ENCODE data around the gene CSNK1A1. TPM values are rescaled to one million over a fixed set of nuclear protein-coding genes. Genes with fewer than 3 reads are reported as not detected.
"Not testable (repeated sequence)": the region's sequence is repeated elsewhere in the genome, so short reads cannot be mapped to it uniquely, and the experiment has no call there.

CSNK1A1 gene
- total RNA-seq, 2 donors from 2014 or later, result 222 to 262 TPM

- Histone ChIP-seq H3K27ac (no peak overlapping the region), H3K36me3 (peaks cover 6% of the 10 kb centered on the region), H3K4me1 (ENCODE audit: control insufficient read depth in 1 of 2, low read depth in 2 of 2) (peaks cover 58 to 78% of the 10 kb centered on the region in 2 donors), H3K4me3 (no peak overlapping the region), H3K9me3 (no peaks in the 10 kb centered on the region), H3K27me3 (replicated peaks; ENCODE audit: insufficient read depth) (no peaks in the 10 kb centered on the region)
- no peak for TF ChIP-seq CTCF (IDR thresholded peaks at IDR 0.05)
- ATAC-seq (ENCODE audit: insufficient number of reproducible peaks, low FRiP score, low read depth) (no peak), DNase-seq (ENCODE audit: low spot score) (no peak)
These were observed 29.2 kb downstream of the CSNK1A1 start for GRCh38 chr5:149521739-149522685.

GRCh38 chr5:149519601-149520000, 31.6 kb downstream of the CSNK1A1 start:
- DNase-seq (ENCODE audit: low spot score) (no peak), ATAC-seq (ENCODE audit: insufficient number of reproducible peaks, low FRiP score, low read depth) (no peak)
- no peak overlapping the region for H3K4me3 ChIP-seq
- no peaks in the 10 kb centered on the region for H3K27me3 ChIP-seq (replicated peaks; ENCODE audit: insufficient read depth)
- peaks cover 6% of the 10 kb centered on the region for H3K36me3 ChIP-seq
- peaks cover 52 to 78% of the 10 kb centered on the region in 2 donors for H3K4me1 ChIP-seq (ENCODE audit: control insufficient read depth in 1 of 2, low read depth in 2 of 2)
- no peak overlapping the region for H3K27ac ChIP-seq
- TF ChIP-seq CTCF (IDR thresholded peaks at IDR 0.05), result no peak
- H3K9me3 ChIP-seq, result no peaks in the 10 kb centered on the region

- Histone ChIP-seq H3K4me1 (ENCODE audit: control insufficient read depth in 1 of 2, low read depth in 2 of 2) (peaks cover 59 to 80% of the 10 kb centered on the region in 2 donors), H3K4me3 (no peak overlapping the region), H3K27ac (peak overlapping the region; percentile 7 to 15), H3K9me3 (no peaks in the 10 kb centered on the region), H3K36me3 (peaks cover 6% of the 10 kb centered on the region), H3K27me3 (replicated peaks; ENCODE audit: insufficient read depth) (no peaks in the 10 kb centered on the region)
- ATAC-seq (ENCODE audit: insufficient number of reproducible peaks, low FRiP score, low read depth), result no peak
- no peak for TF ChIP-seq CTCF (IDR thresholded peaks at IDR 0.05)
- no peak for DNase-seq (ENCODE audit: low spot score)
These were observed 32.6 kb downstream of the CSNK1A1 start for GRCh38 chr5:149518620-149519019.

- TF ChIP-seq CTCF (IDR thresholded peaks at IDR 0.05), result no peak
- Histone ChIP-seq H3K27ac (peak overlapping the region in 1 of 2 donors; percentile 30), H3K36me3 (no peaks in the 10 kb centered on the region), H3K4me1 (ENCODE audit: control insufficient read depth in 1 of 2, low read depth in 2 of 2) (peaks cover 67 to 89% of the 10 kb centered on the region in 2 donors), H3K27me3 (replicated peaks; ENCODE audit: insufficient read depth) (no peaks in the 10 kb centered on the region), H3K4me3 (peak overlapping the region; percentile 7), H3K9me3 (no peaks in the 10 kb centered on the region)
- DNase-seq (ENCODE audit: low spot score), result no peak
- no peak for ATAC-seq (ENCODE audit: insufficient number of reproducible peaks, low FRiP score, low read depth)
These were observed 33.6 kb downstream of the CSNK1A1 start for GRCh38 chr5:149517461-149518122.

- H3K27ac ChIP-seq, result no peak overlapping the region
- H3K4me3 ChIP-seq, result no peak overlapping the region
- ATAC-seq (ENCODE audit: insufficient number of reproducible peaks, low FRiP score, low read depth), result no peak
- H3K4me1 ChIP-seq (ENCODE audit: control insufficient read depth in 1 of 2, low read depth in 2 of 2), result peaks cover 52 to 69% of the 10 kb centered on the region in 2 donors
- H3K36me3 ChIP-seq, result peaks cover 3% of the 10 kb centered on the region
- no peaks in the 10 kb centered on the region for H3K27me3 ChIP-seq (replicated peaks; ENCODE audit: insufficient read depth)
- DNase-seq (ENCODE audit: low spot score), result no peak
- no peak for TF ChIP-seq CTCF (IDR thresholded peaks at IDR 0.05)
- no peaks in the 10 kb centered on the region for H3K9me3 ChIP-seq
These were observed 36.7 kb downstream of the CSNK1A1 start for GRCh38 chr5:149514512-149514911.

GRCh38 chr5:149513372-149513947, 37.8 kb downstream of the CSNK1A1 start:
- H3K4me1 ChIP-seq (ENCODE audit: control insufficient read depth in 1 of 2, low read depth in 2 of 2), result peaks cover 43 to 58% of the 10 kb centered on the region in 2 donors
- not testable (repeated sequence) for DNase-seq (ENCODE audit: low spot score); ATAC-seq (ENCODE audit: insufficient number of reproducible peaks, low FRiP score, low read depth); H3K4me3 ChIP-seq; H3K9me3 ChIP-seq; H3K27me3 ChIP-seq (replicated peaks; ENCODE audit: insufficient read depth)
- H3K27ac ChIP-seq, result peak overlapping the region in 1 of 2 donors; percentile 26
- H3K36me3 ChIP-seq, result peaks cover 12% of the 10 kb centered on the region
